Measurements from ENCODE around the gene UGGT2. TPM values are rescaled to one million over a fixed set of nuclear protein-coding genes. Genes with fewer than 3 reads are reported as not detected.

UGGT2 gene
- total RNA-seq, 2 donors from 2014 or later, result 21.1 to 26.1 TPM

DNA sequence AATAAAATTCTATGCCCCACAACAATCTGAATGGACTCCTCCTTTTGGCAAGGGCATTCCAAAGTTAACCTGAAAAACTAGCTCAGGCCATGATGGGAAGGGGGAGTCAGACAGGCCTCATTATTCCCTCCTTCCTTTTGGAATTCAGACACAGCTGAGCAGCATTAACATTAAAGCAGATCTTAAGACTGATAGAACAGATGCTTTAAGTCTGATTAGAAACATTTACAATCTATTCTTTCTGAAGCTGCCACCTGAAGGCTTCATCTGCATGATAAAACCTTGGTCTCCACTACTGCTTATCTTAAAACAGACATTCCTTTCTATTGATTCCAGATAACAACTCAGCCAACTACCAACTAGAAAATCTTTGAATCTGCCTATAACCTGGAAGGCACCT, 98.9 kb downstream of the UGGT2 start:
- Histone ChIP-seq H3K27ac (no peak overlapping the region), H3K4me3 (no peak overlapping the region), H3K4me1 (replicated peaks) (no peaks in the 10 kb centered on the region), H3K36me3 (no peaks in the 10 kb centered on the region), H3K27me3 (replicated peaks; ENCODE audit: insufficient read depth) (no peaks in the 10 kb centered on the region), H3K9me3 (no peaks in the 10 kb centered on the region)
- DNase-seq (ENCODE audit: low spot score), result no peak
- TF ChIP-seq CTCF (IDR thresholded peaks at IDR 0.05) (no peak), POLR2A (IDR thresholded peaks at IDR 0.05) (no peak), POLR2AphosphoS5 (IDR thresholded peaks at IDR 0.05) (no peak)
- intact Hi-C loops (cut with DNase I), result no loop called here

DNA sequence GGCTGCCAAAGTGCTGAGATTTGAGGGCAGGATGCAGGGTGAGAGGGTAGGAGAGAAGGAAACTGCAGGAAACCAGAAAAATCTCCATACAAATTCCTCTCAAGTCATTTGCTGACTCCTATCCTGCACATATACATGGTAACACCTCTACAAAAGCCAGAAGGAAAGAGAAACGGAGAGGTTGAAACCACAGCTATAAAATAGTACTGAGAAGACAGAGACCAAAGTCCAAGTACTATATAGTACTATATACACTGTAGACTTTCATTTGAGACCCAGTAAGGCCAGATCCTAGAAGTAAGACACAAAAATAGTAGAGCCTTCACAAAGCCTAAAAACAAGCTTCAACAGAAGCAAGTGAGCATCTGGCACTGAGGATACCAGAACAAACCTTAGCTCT, 103.1 kb downstream of the UGGT2 start:
- Histone ChIP-seq H3K36me3 (no peaks in the 10 kb centered on the region), H3K27me3 (replicated peaks; ENCODE audit: insufficient read depth) (no peaks in the 10 kb centered on the region), H3K4me3 (no peak overlapping the region), H3K27ac (no peak overlapping the region), H3K9me3 (no peaks in the 10 kb centered on the region), H3K4me1 (replicated peaks) (no peaks in the 10 kb centered on the region)
- no peak for DNase-seq (ENCODE audit: low spot score)
- WGBS, result 59% methylated on average over 1 of the region's 1 CpG
- TF ChIP-seq CTCF (IDR thresholded peaks at IDR 0.05), result no peak
- no peak for TF ChIP-seq POLR2AphosphoS5 (IDR thresholded peaks at IDR 0.05)
- intact Hi-C loops (cut with DNase I), result no loop called here

DNA sequence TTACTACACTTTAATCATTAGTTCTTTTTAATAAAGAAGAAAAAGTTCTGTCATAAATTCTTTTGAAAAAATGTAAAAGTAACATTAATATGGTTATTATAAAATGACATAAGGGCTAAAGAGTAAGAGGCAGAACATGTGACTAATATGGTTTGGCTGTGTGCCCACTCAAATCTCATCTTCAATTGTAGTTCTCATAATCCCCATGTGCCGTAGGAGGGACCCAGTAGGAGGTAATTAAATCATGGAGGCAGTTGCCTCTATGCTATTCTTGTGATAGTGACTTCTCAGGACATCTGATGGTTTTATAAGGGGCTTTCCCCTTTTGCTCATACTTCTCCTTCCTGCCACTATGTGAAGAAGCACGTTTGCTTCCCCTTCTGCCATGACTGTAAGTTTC, 104.5 kb downstream of the UGGT2 start:
- H3K9me3 ChIP-seq, result no peaks in the 10 kb centered on the region
- DNase-seq (ENCODE audit: low spot score), result no peak
- H3K4me1 ChIP-seq (replicated peaks), result no peaks in the 10 kb centered on the region
- TF ChIP-seq POLR2AphosphoS5 (IDR thresholded peaks at IDR 0.05), result no peak
- no peak for TF ChIP-seq POLR2A (IDR thresholded peaks at IDR 0.05)
- no peak for TF ChIP-seq CTCF (IDR thresholded peaks at IDR 0.05)
- H3K27me3 ChIP-seq (replicated peaks; ENCODE audit: insufficient read depth), result no peaks in the 10 kb centered on the region
- 60% methylated on average over 2 of the region's 2 CpGs for WGBS
- intact Hi-C loops (cut with DNase I), result no loop called here
- no peak overlapping the region for H3K27ac ChIP-seq
- H3K4me3 ChIP-seq, result no peak overlapping the region
- no peaks in the 10 kb centered on the region for H3K36me3 ChIP-seq

GRCh38 chr13:95937714-95938320, 115.4 kb downstream of the UGGT2 start:
- H3K36me3 ChIP-seq, result no peaks in the 10 kb centered on the region
- no peaks in the 10 kb centered on the region for H3K4me1 ChIP-seq (replicated peaks)
- H3K27ac ChIP-seq, result no peak overlapping the region
- H3K4me3 ChIP-seq, result no peak overlapping the region
- H3K9me3 ChIP-seq, result no peaks in the 10 kb centered on the region
- intact Hi-C loops (cut with DNase I), result no loop called here
- H3K27me3 ChIP-seq (replicated peaks; ENCODE audit: insufficient read depth), result no peaks in the 10 kb centered on the region
- no peak for DNase-seq (ENCODE audit: low spot score)
- WGBS, result 87% methylated on average over 4 of the region's 4 CpGs
- TF ChIP-seq POLR2A (IDR thresholded peaks at IDR 0.05), result no peak
- no peak for TF ChIP-seq POLR2AphosphoS5 (IDR thresholded peaks at IDR 0.05)
- no peak for TF ChIP-seq CTCF (IDR thresholded peaks at IDR 0.05)

GRCh38 chr13:95931300-95932025, 121.7 kb downstream of the UGGT2 start:
- Histone ChIP-seq H3K4me3 (no peak overlapping the region), H3K36me3 (no peaks in the 10 kb centered on the region), H3K9me3 (no peaks in the 10 kb centered on the region), H3K27me3 (replicated peaks; ENCODE audit: insufficient read depth) (no peaks in the 10 kb centered on the region), H3K27ac (no peak overlapping the region), H3K4me1 (replicated peaks) (no peaks in the 10 kb centered on the region)
- TF ChIP-seq POLR2AphosphoS5 (IDR thresholded peaks at IDR 0.05), result no peak
- TF ChIP-seq POLR2A (IDR thresholded peaks at IDR 0.05), result no peak
- TF ChIP-seq CTCF (IDR thresholded peaks at IDR 0.05), result no peak
- no peak for DNase-seq (ENCODE audit: low spot score)
- intact Hi-C loops (cut with DNase I), result no loop called here
- WGBS, result 89% methylated on average over 28 of the region's 44 CpGs

Data from prostate gland (tissue), 2 donors.